ENCODE results near the gene KCNK7.

GRCh38 chr11:65585396-65586246, 10.0 kb downstream of the KCNK7 start:
- TF ChIP-seq CTCF (IDR thresholded peaks at IDR 0.05): no peak
- TF ChIP-seq POLR2A (IDR thresholded peaks at IDR 0.05): no peak

Measured in uterus (tissue), 2 donors.